Thyroid gland (tissue), 4 donors: Measurements from ENCODE around the gene PAK5. TPM values are rescaled to one million over a fixed set of nuclear protein-coding genes. Genes with fewer than 3 reads are reported as not detected.

Experiments
- DNase-seq, 2 donors: peaks; one replicate each; pipeline ENCODE4 v3.0.0-alpha.2; 2019
- H3K27ac ChIP-seq, 3 donors: fragments of 200-600 bp; sonication (generic); 1 replicate in 2 of 3; 2 replicates in 1 of 3; pipeline ENCODE4 v1.5.1; 2016 to 2019; ENCODE audit warnings: mild to moderate bottlenecking in 1 of 3, moderate library complexity in 1 of 3
- H3K27me3 ChIP-seq: fragments of 200-600 bp; sonication (generic); one replicate; pipeline ENCODE4 v1.5.1; 2019
- H3K36me3 ChIP-seq, 2 donors: fragments of 200-600 bp; sonication (generic); one replicate each; pipeline ENCODE4 v1.5.1; 2016 to 2019
- H3K4me1 ChIP-seq, 2 donors: fragments of 200-600 bp; sonication (generic); one replicate each; pipeline ENCODE4 v1.5.1; 2017 to 2019
- H3K4me3 ChIP-seq, 3 donors: fragments of 200-600 bp; sonication (generic); replicated peaks in 1 of 3; 1 replicate in 2 of 3; 2 replicates in 1 of 3; pipeline ENCODE4 v1.5.1; 2016; ENCODE audit warnings: mild to moderate bottlenecking in 1 of 3
- H3K9me3 ChIP-seq: fragments of 200-600 bp; sonication (generic); one replicate; pipeline ENCODE4 v1.5.1; 2017
- POLR2A ChIP-seq, 2 donors: fragments of 450-650 bp; IDR thresholded peaks; one replicate each; pipeline ENCODE4 v1.6.1; 2017; ENCODE audit warnings: antibody characterized with exemption in 2 of 2, mild to moderate bottlenecking in 2 of 2, moderate library complexity in 1 of 2
- WGBS, 2 donors: methylation state at CpG; one replicate each; pipeline ENCODE4 v1.1.5; 2017; 5-methylcytosine and 5-hydroxymethylcytosine counted together
- intact Hi-C: fragments of 100-400 bp; cut with DNase I; formaldehyde crosslinking; loops from one replicate; pipeline ENCODE4 v1.15.1; 2023
- total RNA-seq, 4 donors: library from RNA; depleted of rRNA; stranded (reverse); fragments of >200 nt; gene quantifications; one replicate each; pipeline ENCODE4 v1.2.3, GENCODE V29; 2016
- TF ChIP-seq, protein P1 (sequence below), 6 experiments: fragments of 200-600 bp in 3 of 6; fragments of 450-650 bp in 3 of 6; sonication (generic) in 3 of 6; IDR thresholded peaks; one replicate each; pipeline ENCODE4 v1.5.1; 2016 to 2019; ENCODE audit warnings: antibody characterized with exemption in 6 of 6, mild to moderate bottlenecking in 2 of 6, inconsistent platforms in 1 of 6, moderate library complexity in 1 of 6

The PAK5 gene
- total RNA-seq, 4 donors from 2014 or later: 0.13 to 0.33 TPM; not detected in 2

DNA sequence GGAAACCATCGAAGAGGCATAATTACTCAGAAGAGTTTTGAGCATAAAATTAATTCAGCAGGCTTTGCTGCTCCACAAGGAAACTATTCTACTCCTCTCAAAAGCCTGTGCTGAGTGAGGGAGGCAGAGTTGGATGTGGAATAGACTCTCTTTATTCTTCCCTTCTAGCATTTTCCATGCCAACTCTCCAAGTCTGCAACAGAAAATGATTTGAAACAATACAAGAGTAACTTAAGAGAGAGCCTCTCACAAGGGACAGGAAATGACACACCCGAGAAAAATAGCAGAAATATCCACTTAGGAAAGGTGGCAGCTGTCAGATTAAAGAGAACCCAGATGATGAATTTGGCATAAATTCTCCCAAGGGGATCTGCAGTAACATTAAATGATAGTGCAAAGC, 350.8 kb downstream of the PAK5 start:
- H3K27ac ChIP-seq: no peak overlapping the region
- H3K27me3 ChIP-seq: no peaks in the 10 kb centered on the region
- H3K4me3 ChIP-seq: no peak overlapping the region
- 63 to 73% methylated on average over 2 of the region's 2 CpGs for WGBS, 2 donors
- no peaks in the 10 kb centered on the region for H3K9me3 ChIP-seq
- intact Hi-C loops: no loop called here
- H3K36me3 ChIP-seq: no peaks in the 10 kb centered on the region
- TF ChIP-seq, protein P1, sequence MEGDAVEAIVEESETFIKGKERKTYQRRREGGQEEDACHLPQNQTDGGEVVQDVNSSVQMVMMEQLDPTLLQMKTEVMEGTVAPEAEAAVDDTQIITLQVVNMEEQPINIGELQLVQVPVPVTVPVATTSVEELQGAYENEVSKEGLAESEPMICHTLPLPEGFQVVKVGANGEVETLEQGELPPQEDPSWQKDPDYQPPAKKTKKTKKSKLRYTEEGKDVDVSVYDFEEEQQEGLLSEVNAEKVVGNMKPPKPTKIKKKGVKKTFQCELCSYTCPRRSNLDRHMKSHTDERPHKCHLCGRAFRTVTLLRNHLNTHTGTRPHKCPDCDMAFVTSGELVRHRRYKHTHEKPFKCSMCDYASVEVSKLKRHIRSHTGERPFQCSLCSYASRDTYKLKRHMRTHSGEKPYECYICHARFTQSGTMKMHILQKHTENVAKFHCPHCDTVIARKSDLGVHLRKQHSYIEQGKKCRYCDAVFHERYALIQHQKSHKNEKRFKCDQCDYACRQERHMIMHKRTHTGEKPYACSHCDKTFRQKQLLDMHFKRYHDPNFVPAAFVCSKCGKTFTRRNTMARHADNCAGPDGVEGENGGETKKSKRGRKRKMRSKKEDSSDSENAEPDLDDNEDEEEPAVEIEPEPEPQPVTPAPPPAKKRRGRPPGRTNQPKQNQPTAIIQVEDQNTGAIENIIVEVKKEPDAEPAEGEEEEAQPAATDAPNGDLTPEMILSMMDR (IDR thresholded peaks at IDR 0.05): no peak
- TF ChIP-seq POLR2A (IDR thresholded peaks at IDR 0.05): no peak
- no peak for DNase-seq
- no peaks in the 10 kb centered on the region for H3K4me1 ChIP-seq

Other genes starting within 250 kb of the PAK5 start
- 10 to 100 TPM; 10.1 to 14.2 (median 11.5) TPM for gene ANKEF1, start 195.9 kb upstream of the PAK5 start, total RNA-seq